HL-60/S4 treated with retinoic acid at 250 ng/mL for 4 days and 3 days (cell line): ENCODE data around the gene RBMX.

Source experiments
- in situ Hi-C: fragments of 300-500 bp; cut with MboI; formaldehyde crosslinking; loops from 2 replicates; pipeline ENCODE4 v1.7.0; 2022; ENCODE audit warnings: low sequenced_read_pairs

RBMX gene

DNA sequence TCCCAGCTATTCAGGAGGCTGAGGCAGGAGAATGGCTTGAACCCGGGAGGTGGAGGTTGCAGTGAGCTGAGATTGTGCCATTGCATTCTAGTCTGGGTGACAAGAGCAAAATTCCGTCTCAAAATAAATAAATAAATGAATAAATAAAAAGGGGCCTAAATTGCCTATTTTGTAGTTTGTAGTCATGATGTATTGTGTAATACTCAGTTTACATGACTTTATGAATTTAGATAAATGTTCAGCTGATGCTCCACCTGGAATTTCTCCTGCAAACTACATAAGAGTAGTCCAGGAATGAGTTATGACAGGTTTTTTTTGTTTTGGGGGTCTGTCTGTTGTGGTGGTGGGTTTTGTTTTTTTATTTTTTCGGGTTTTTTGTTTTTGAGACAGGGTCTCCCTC lies 31.1 kb downstream of the RBMX start:
- in situ Hi-C loops, result no loop called here

DNA sequence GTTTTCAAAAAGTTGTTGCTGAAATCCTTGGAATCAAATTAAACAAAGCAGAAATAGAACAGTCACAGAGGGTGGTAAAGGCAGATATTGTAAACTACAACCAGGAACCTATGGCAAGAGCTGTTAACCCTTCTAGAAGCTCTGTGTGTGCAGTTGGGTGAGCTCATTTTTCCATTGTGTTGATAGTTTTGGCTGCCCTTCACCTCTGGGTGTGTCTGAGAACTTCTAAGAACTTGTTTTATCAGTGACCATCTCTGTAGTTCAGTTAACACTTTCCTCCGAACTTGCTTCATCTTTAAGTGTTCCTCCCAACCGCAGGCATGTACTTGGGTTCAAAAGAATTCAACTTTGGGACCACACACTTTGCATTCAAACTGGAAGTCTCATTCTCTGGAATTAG lies 32.7 kb downstream of the RBMX start:
- in situ Hi-C loops, result no loop called here

DNA sequence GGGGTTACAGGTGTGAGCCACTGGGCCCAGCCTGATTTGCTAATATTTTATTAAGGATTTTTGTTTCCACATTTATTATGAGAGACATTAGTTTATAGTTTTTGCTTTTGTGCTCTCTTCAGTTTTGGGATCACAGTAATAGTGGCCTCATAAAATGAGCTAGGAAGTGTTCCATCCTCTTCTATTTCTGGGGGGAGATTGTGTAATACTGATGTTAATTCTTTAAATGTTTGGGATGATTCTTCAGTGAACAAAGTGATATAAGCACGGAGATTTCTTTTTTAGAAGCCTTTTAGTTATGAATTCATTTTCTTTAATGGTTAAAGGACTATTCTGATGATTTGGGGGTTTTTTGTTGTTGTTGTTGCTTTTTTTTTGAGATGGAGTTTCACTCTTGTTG lies 41.3 kb downstream of the RBMX start:
- in situ Hi-C loops, result no loop called here

DNA sequence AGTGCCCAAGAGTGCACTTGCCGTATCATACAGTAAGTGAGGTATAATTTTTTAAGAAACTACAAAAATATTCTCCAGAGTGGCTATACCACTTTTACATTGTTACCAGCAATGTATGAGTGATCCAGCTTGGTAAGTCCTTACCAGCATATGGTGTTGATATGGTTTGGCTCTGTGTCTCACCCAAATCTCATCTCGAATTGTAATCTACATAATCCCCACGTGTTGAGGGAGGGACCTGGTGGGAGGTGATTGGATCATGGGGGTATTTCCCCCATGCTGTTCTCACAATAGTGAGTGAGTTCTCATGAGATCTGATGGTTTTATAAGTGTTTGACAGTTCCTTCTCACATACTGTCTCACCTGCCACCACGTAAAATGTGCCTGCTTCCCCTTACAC lies 44.8 kb downstream of the RBMX start:
- in situ Hi-C loops, result no loop called here

DNA sequence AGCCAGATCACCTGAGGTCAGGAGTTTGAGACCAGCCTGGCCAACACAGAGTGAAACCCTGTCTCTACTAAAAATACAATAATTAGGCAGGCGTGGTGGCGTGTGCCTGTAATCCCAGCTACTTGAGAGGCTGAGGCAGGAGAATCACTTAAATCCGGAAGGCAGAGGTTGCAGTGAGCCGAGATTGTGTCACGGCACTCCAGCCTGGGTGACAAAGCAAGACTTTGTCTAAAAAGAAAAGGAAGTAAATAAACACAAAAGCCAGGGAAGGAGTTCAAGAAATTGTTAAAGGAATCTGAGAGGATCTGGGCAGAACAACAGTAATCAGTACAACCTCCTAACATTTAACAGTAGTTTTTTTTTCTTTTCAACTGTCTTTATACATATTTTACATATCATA lies 51.1 kb downstream of the RBMX start:
- in situ Hi-C loops, result no loop called here

DNA sequence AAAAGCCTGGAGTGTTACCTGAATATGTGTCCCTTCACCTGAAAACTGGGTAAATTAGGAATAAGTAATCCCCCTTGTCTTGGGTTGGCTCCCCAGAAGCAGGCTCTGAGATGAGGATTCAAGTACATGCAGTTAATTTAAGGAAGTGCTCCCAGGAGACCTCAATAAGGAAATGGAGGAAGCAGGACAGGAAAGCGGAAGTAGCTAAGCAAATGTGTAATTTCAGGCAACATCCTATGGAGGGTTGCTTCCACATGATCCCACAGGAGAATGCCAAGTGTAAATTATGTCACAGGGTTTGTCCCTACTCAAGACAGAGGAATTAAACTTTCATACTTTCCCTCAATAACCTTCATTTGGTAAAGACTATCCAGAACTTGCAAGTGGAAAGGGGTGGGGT lies 51.7 kb downstream of the RBMX start:
- in situ Hi-C loops, result no loop called here

DNA sequence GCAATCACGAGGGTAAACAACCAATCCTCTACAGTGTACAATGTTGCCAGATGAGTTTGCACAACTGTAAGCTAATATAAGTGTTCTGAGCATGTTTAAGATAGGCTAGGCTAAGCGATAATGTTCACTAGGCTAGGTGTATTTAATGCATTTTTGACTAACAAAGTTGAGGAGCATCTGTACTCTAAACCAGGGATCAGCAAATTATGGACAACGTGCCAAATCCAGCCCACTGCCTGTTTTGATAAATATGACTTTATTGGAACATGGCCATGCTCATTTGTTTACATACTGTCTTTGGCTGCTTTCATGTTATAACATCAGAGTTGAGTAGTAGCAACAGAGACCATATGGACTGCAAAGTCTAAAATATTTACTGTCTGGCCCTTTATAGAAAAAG lies 53.5 kb downstream of the RBMX start:
- in situ Hi-C loops, result no loop called here

DNA sequence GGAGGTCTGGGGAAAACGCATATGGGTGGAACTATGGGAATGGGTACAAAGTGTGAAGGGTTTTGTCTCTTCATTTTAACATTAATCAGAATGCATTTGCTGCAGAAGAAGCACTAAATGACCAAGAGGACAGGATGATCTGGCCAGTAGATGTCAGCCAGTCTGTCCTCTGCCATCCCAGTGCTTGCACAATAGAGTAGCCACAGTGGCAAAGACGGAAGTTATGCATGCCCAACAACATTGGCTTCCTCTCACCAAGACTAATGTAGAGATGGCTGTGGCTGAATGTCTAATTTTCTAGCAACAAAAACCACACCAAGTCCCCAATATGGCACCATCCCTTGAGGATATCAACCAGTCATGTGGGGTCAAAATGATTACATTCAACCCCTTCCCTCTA lies 54.8 kb downstream of the RBMX start:
- in situ Hi-C loops, result no loop called here
